Vagina (tissue), 2 donors: ENCODE results near the gene TTLL8.

ENCODE experiments used
- CTCF ChIP-seq, 3 experiments: fragments of 450-650 bp in 2 of 3; fragments of 200-600 bp in 1 of 3; sonication (generic) in 1 of 3; IDR thresholded peaks; one replicate each; pipeline ENCODE4 v1.5.1; 2017 to 2019; ENCODE audit warnings: antibody characterized with exemption in 3 of 3, mild to moderate bottlenecking in 2 of 3, moderate library complexity in 2 of 3
- POLR2AphosphoS5 ChIP-seq, 2 donors: sonication (generic); formaldehyde crosslinking; IDR thresholded peaks; one replicate each; pipeline ENCODE4 v1.9.0; 2017; ENCODE audit warnings: antibody characterized with exemption in 2 of 2, mild to moderate bottlenecking in 2 of 2, low read depth in 1 of 2; ENCODE audit not compliant: insufficient read depth in 1 of 2

- TF ChIP-seq CTCF (IDR thresholded peaks at IDR 0.05) (no peak), POLR2AphosphoS5 (IDR thresholded peaks at IDR 0.05; ENCODE audit: insufficient read depth in 1 of 2, low read depth in 1 of 2) (no peak)
Observed at GRCh38 chr22:49999063-49999945, 58.8 kb downstream of the TTLL8 start.
